ENCODE data around the gene TTC9C. TPM values are rescaled to one million over a fixed set of nuclear protein-coding genes. Genes with fewer than 3 reads are reported as not detected.

The TTC9C gene
- total and polyA plus RNA-seq, 2 of the 13 experiments (the other 11 are each of a cell fraction or from before 2014, with no cell fraction given) = 28.0 to 36.4 TPM

GRCh38 chr11:62771144-62772021 is 43.1 kb downstream of the TTC9C start, which contains the start of gene TAF6L (continued):
- TF ChIP-seq ZNF574 (CRISPR knock-in tag; IDR thresholded peaks at IDR 0.05) (peak; percentile 67), KLF11 (CRISPR knock-in tag; IDR thresholded peaks at IDR 0.05) (0 out of 2 replicates have a peak, but pooled peaks have one; percentile 60), BRCA1 (CRISPR knock-in tag; IDR thresholded peaks at IDR 0.05) (no peak), ZNF282 (IDR thresholded peaks at IDR 0.05; ENCODE audit: partially characterized antibody) (no peak), ZNF343 (CRISPR knock-in tag; IDR thresholded peaks at IDR 0.05) (0 out of 2 replicates have a peak, but pooled peaks have one; percentile 29), BCL6 (CRISPR knock-in tag; IDR thresholded peaks at IDR 0.05) (0 out of 2 replicates have a peak, but pooled peaks have one; percentile 8), POLR2AphosphoS5 (IDR thresholded peaks at IDR 0.05; ENCODE audit: low read depth, low read length) (peak; percentile 70), HOXD1 (CRISPR knock-in tag; IDR thresholded peaks at IDR 0.05) (no peak), CSRNP2 (CRISPR knock-in tag; conservative IDR thresholded peaks at IDR 0.05; ENCODE audit: low read depth) (no peak), SP1 (IDR thresholded peaks at IDR 0.05) (0 out of 2 replicates have a peak, but pooled peaks have one; percentile 43), SP1 (CRISPR knock-in tag; IDR thresholded peaks at IDR 0.05) (peak; percentile 84), TIGD3 (CRISPR knock-in tag; IDR thresholded peaks at IDR 0.05; ENCODE audit: borderline replicate concordance) (no peak), ZNF773 (CRISPR knock-in tag; IDR thresholded peaks at IDR 0.05; ENCODE audit: borderline replicate concordance) (no peak), TOE1 (CRISPR knock-in tag; IDR thresholded peaks at IDR 0.05) (no peak), ZNF510 (CRISPR knock-in tag; IDR thresholded peaks at IDR 0.05; ENCODE audit: low read depth) (no peak; the same call in 1 of the 2 replicates), MTA3 (CRISPR knock-in tag; IDR thresholded peaks at IDR 0.05) (no peak), MLLT10 (CRISPR knock-in tag; IDR thresholded peaks at IDR 0.05) (no peak), USF2 (IDR thresholded peaks at IDR 0.05; ENCODE audit: low read depth, low read length) (peak; percentile 95), USF2 (CRISPR knock-in tag; IDR thresholded peaks at IDR 0.05; ENCODE audit: borderline replicate concordance) (peak; percentile 94; the same call in 1 of the 2 replicates), MYNN (CRISPR knock-in tag; IDR thresholded peaks at IDR 0.05; ENCODE audit: low read depth) (no peak; the same call in 1 of the 2 replicates), RARG (CRISPR knock-in tag; IDR thresholded peaks at IDR 0.05; ENCODE audit: low read depth) (no peak), ZNF782 (CRISPR knock-in tag; IDR thresholded peaks at IDR 0.05; ENCODE audit: borderline replicate concordance) (peak; percentile 65; the same call in 1 of the 2 replicates)
